Skeletal muscle satellite cell (primary cell): ENCODE measurements around the gene DGCR6L.
"Not testable (repeated sequence)": the region's sequence is repeated elsewhere in the genome, so short reads cannot be mapped to it uniquely, and the experiment has no call there.

Experiments used
- H3K27me3 ChIP-seq: 2 replicates; pipeline ENCODE4 v1.7.0; 2013; ENCODE audit warnings: low read length; ENCODE audit not compliant: control insufficient read depth, insufficient read depth
- H3K36me3 ChIP-seq: 2 replicates; pipeline ENCODE4 v1.7.0; 2013; ENCODE audit warnings: mild to moderate bottlenecking, control low read depth, low read length; ENCODE audit not compliant: insufficient read depth
- H3K4me1 ChIP-seq: 2 replicates; pipeline ENCODE4 v1.7.0; 2013; ENCODE audit warnings: low read length; ENCODE audit not compliant: control insufficient read depth, insufficient read depth
- H3K4me2 ChIP-seq: 2 replicates; pipeline ENCODE4 v1.7.0; 2013; ENCODE audit warnings: mild to moderate bottlenecking, low read length
- H3K4me3 ChIP-seq: 2 replicates; pipeline ENCODE4 v1.7.0; 2013; ENCODE audit warnings: low read length
- H3K9ac ChIP-seq: 2 replicates; pipeline ENCODE4 v1.7.0; 2013; ENCODE audit warnings: mild to moderate bottlenecking, low read depth, low read length, moderate library complexity
- H3K9me3 ChIP-seq: replicated peaks from 2 replicates; pipeline ENCODE4 v1.7.0; 2013; ENCODE audit warnings: mild to moderate bottlenecking, control low read depth, low read length

Gene DGCR6L

DNA sequence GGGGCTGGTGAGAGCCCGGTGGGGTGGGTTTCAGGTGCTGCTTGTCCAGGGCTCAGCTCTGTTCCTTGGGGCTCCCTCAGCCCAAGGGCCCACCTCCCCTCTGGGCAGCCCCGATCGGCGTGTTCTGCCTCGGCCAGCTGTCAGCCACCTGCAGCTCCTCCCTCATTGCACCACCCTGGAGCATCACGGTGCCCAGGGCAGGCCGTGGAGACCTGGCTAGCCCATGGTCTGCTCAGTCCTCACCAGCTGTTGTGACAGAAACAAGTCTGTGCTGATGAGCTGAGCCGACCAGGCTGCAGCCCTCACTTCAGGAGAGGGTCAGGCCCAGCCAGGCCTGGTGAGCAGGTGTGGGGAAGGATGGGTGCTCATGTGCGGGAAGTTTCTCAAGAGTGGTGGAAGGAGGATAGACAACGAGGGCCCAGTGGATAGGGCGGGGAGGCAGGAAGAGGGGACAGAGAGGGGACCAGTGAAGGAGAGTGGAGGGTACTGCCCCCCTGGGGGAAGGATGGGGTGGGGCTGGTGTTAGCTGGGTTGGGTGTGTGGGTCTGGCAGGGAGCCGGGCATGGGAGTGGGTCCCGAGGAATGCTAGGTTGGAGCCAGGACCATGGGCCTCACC lies 35.3 kb downstream of the DGCR6L start:
- H3K36me3 ChIP-seq, result no peaks in the 10 kb centered on the region
- H3K4me2 ChIP-seq, result no peak overlapping the region
- H3K9me3 ChIP-seq, result no peaks in the 10 kb centered on the region
- no peaks in the 10 kb centered on the region for H3K4me1 ChIP-seq
- no peak overlapping the region for H3K4me3 ChIP-seq
- no peak overlapping the region for H3K9ac ChIP-seq
- H3K27me3 ChIP-seq, result peaks cover 3% of the 10 kb centered on the region

- Histone ChIP-seq H3K4me3 (no peak overlapping the region), H3K9ac (no peak overlapping the region), H3K4me1 (no peaks in the 10 kb centered on the region), H3K4me2 (no peak overlapping the region), H3K27me3 (no peaks in the 10 kb centered on the region), H3K9me3 (no peaks in the 10 kb centered on the region), H3K36me3 (no peaks in the 10 kb centered on the region)
These were observed 36.2 kb downstream of the DGCR6L start for GRCh38 chr22:20283674-20284066.

- H3K9ac ChIP-seq, result no peak overlapping the region
- H3K4me2 ChIP-seq, result no peak overlapping the region
- no peaks in the 10 kb centered on the region for H3K36me3 ChIP-seq
- H3K9me3 ChIP-seq, result no peaks in the 10 kb centered on the region
- H3K4me3 ChIP-seq, result no peak overlapping the region
- no peaks in the 10 kb centered on the region for H3K27me3 ChIP-seq
- H3K4me1 ChIP-seq, result no peaks in the 10 kb centered on the region
These were observed 36.8 kb downstream of the DGCR6L start for GRCh38 chr22:20282901-20283673.

GRCh38 chr22:20281891-20282290 lies 38.0 kb downstream of the DGCR6L start:
- no peak overlapping the region for H3K9ac ChIP-seq
- no peaks in the 10 kb centered on the region for H3K27me3 ChIP-seq
- no peaks in the 10 kb centered on the region for H3K36me3 ChIP-seq
- H3K4me3 ChIP-seq, result no peak overlapping the region
- H3K4me2 ChIP-seq, result no peak overlapping the region
- H3K4me1 ChIP-seq, result no peaks in the 10 kb centered on the region
- H3K9me3 ChIP-seq, result no peaks in the 10 kb centered on the region

- H3K9ac ChIP-seq, H3K4me3 ChIP-seq, H3K36me3 ChIP-seq, H3K9me3 ChIP-seq, H3K27me3 ChIP-seq, H3K4me2 ChIP-seq, H3K4me1 ChIP-seq: not testable (repeated sequence)
These were observed 38.4 kb downstream of the DGCR6L start for GRCh38 chr22:20281473-20281872.

- H3K27me3 ChIP-seq, result no peaks in the 10 kb centered on the region
- H3K4me3 ChIP-seq, result no peak overlapping the region
- H3K4me2 ChIP-seq, result no peak overlapping the region
- H3K9ac ChIP-seq, result no peak overlapping the region
- H3K36me3 ChIP-seq, result no peaks in the 10 kb centered on the region
- H3K9me3 ChIP-seq, result no peaks in the 10 kb centered on the region
- H3K4me1 ChIP-seq, result no peaks in the 10 kb centered on the region
These were observed 39.0 kb downstream of the DGCR6L start for GRCh38 chr22:20280866-20281265.

DNA sequence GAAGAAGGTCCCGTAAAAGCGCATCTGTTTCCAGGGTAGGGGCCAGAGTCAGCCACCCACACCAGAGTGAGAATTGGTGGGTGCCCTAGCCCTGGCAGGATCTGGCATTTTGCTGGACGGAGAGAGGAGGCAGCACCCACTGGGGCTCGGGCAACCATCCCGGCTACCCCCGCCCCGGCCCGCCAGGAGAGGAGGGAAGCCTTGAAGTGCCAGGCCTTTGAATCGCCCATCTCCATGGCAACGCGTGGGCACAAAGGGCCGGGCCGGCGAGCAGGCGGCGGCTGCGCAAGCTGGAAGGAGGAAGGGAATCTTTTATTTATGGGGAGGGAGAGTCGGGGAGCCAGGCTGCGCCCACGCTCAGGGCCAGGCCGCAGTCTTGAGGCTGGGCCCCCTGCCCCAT lies 39.7 kb downstream of the DGCR6L start:
- not testable (repeated sequence) for H3K4me3 ChIP-seq, H3K36me3 ChIP-seq, H3K27me3 ChIP-seq

GRCh38 chr22:20279662-20280134 lies 40.2 kb downstream of the DGCR6L start:
- H3K4me1 ChIP-seq, result no peaks in the 10 kb centered on the region
- H3K36me3 ChIP-seq, result no peaks in the 10 kb centered on the region
- no peak overlapping the region for H3K9ac ChIP-seq
- no peaks in the 10 kb centered on the region for H3K9me3 ChIP-seq
- no peak overlapping the region for H3K4me2 ChIP-seq
- H3K4me3 ChIP-seq, result no peak overlapping the region
- H3K27me3 ChIP-seq, result no peaks in the 10 kb centered on the region

More for the DNA sequence above, 39.7 kb downstream of the DGCR6L start:
- H3K4me2 ChIP-seq, H3K9ac ChIP-seq, H3K9me3 ChIP-seq, H3K4me1 ChIP-seq: not testable (repeated sequence)

DNA sequence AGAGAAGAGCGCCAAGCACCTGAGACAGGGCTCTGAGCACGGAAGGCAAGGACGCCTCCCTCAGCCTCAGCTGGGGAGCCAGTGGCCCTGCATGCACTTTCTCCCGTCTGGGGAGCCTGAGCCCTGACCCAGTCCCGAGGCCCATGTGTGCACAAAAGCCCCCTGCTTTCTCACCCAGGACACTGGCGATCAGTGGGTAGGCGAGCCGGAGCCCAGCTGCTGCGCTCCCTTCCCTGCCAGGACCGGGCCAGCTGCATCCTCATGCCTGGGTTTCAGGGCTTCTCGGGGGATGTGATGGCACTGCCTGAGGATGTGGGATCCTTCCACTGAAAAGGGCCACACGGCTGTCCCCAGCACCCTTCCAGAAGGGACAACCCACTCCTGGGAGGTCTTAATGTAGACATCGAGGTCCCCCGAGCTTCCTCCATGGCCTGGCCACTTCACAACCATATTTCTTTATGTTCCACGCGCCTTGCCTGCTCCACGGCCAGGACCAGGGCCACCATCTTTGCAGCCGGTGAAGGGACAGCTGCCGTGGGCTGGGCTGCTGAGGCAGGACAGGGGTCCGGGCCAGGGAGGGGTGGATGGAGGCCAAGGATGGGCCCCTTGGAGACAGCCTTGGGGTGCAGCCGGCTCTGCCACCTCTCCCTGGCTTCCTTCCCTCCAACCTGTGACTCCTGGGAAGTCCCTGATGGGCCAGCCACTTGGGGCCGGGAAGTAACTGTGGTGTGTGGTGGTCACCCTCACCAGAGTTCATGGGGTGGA lies 41.0 kb downstream of the DGCR6L start:
- H3K36me3 ChIP-seq, H3K9me3 ChIP-seq, H3K9ac ChIP-seq, H3K4me1 ChIP-seq, H3K4me3 ChIP-seq, H3K4me2 ChIP-seq, H3K27me3 ChIP-seq: not testable (repeated sequence)

GRCh38 chr22:20277936-20278635 lies 41.8 kb downstream of the DGCR6L start:
- H3K36me3 ChIP-seq, H3K4me3 ChIP-seq, H3K9me3 ChIP-seq, H3K27me3 ChIP-seq, H3K9ac ChIP-seq, H3K4me1 ChIP-seq, H3K4me2 ChIP-seq: not testable (repeated sequence)

DNA sequence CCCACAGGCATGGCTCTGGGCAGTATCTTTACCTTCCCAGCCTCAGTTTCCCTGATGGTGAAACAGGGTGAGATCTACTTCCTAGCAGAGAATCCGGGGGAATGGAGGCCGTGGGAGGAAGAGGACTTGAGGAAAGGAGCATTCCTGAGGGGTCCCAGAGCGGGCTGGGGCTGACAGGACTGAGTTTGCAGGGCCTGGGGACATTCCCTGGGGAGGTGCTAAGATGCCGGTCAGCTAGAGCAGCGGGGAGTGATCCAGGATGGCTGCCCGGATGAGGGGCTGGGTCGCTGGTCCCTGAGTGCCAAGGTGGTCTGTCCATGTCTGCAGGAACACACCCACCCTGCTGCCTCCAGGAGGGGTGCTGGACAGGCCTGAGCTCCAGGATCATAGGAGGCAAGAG lies 43.4 kb downstream of the DGCR6L start:
- Histone ChIP-seq H3K27me3 (no peaks in the 10 kb centered on the region), H3K36me3 (no peaks in the 10 kb centered on the region), H3K4me2 (no peak overlapping the region), H3K9ac (no peak overlapping the region), H3K4me3 (no peak overlapping the region), H3K4me1 (no peaks in the 10 kb centered on the region), H3K9me3 (no peaks in the 10 kb centered on the region)
